Loucy (cell line): ENCODE results near the gene CRACDL.

Experiments
- CTCF ChIP-seq: fragments of 200-600 bp; sonication (generic); conservative IDR thresholded peaks from 2 replicates; pipeline ENCODE4 v1.5.1; 2014; ENCODE audit warnings: mild to moderate bottlenecking, antibody characterized with exemption, low read length
- EZH2phosphoT487 ChIP-seq: fragments of 200-600 bp; IDR thresholded peaks from 2 replicates; pipeline ENCODE4 v1.6.1; 2018; ENCODE audit warnings: antibody characterized with exemption, mild to moderate bottlenecking, moderate library complexity, borderline replicate concordance

DNA sequence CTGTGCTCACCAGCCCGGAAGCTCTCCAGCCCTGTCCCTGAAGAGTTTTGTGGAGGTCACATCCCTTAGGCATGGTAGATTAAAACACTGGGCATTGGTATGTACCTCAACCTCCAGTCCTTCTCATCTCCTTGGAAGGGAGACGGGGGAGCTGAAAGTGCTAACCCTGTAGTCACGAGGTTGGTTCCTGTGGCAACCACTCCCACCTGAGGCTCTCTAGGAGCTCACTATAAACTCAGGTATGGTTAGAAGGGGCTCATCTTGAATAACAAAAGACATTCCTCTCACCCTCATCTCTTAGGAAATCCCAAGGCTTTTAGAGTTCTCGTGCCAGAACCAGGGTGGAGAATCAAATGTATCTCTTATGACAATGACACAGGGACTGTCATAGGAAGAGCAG, 162.1 kb downstream of the CRACDL start:
- TF ChIP-seq CTCF, result no peak
- no peak for TF ChIP-seq EZH2phosphoT487
